Measurements from ENCODE around the gene STX17.
"Not testable (repeated sequence)": the region's sequence is repeated elsewhere in the genome, so short reads cannot be mapped to it uniquely, and the experiment has no call there.

STX17 gene

GRCh38 chr9:99967457-99967856 is 61.0 kb downstream of the STX17 start:
- Histone ChIP-seq H3K9ac (ENCODE audit: low read depth, low read length) (no peak overlapping the region), H3K4me1 (ENCODE audit: insufficient read depth, low read length) (peaks cover 6% of the 10 kb centered on the region; the same call in 1 of the 2 replicates), H3K9me3 (ENCODE audit: control insufficient read depth, insufficient read depth, low read length) (no peaks in the 10 kb centered on the region), H3K36me3 (ENCODE audit: insufficient read depth, low read length) (0 out of 2 replicates have a peak, but pooled peaks cover 2% of the 10 kb centered on the region)

GRCh38 chr9:99970481-99970880 is 64.0 kb downstream of the STX17 start:
- H3K4me1 ChIP-seq (ENCODE audit: insufficient read depth, low read length) = peaks cover 6% of the 10 kb centered on the region; the same call in 1 of the 2 replicates
- H3K9me3 ChIP-seq (ENCODE audit: control insufficient read depth, insufficient read depth, low read length) = no peaks in the 10 kb centered on the region
- H3K36me3 ChIP-seq (ENCODE audit: insufficient read depth, low read length) = 0 out of 2 replicates have a peak, but pooled peaks cover 2% of the 10 kb centered on the region
- no peak overlapping the region for H3K9ac ChIP-seq (ENCODE audit: low read depth, low read length)

GRCh38 chr9:99971410-99971809 is 65.0 kb downstream of the STX17 start:
- no peak overlapping the region for H3K9ac ChIP-seq (ENCODE audit: low read depth, low read length)
- 0 out of 2 replicates have a peak, but pooled peaks cover 2% of the 10 kb centered on the region for H3K36me3 ChIP-seq (ENCODE audit: insufficient read depth, low read length)
- H3K9me3 ChIP-seq (ENCODE audit: control insufficient read depth, insufficient read depth, low read length) = no peaks in the 10 kb centered on the region

GRCh38 chr9:99973455-99973854 is 67.0 kb downstream of the STX17 start:
- Histone ChIP-seq H3K36me3 (ENCODE audit: insufficient read depth, low read length) (0 out of 2 replicates have a peak, but pooled peaks cover 2% of the 10 kb centered on the region), H3K4me1 (ENCODE audit: insufficient read depth, low read length) (no peaks in the 10 kb centered on the region)

More at GRCh38 chr9:99971410-99971809, 65.0 kb downstream of the STX17 start:
- peaks cover 5% of the 10 kb centered on the region; the same call in 1 of the 2 replicates for H3K4me1 ChIP-seq (ENCODE audit: insufficient read depth, low read length)

GRCh38 chr9:99977033-99977792 is 70.8 kb downstream of the STX17 start:
- Histone ChIP-seq H3K36me3 (ENCODE audit: insufficient read depth, low read length) (no peaks in the 10 kb centered on the region), H3K9me3 (ENCODE audit: control insufficient read depth, insufficient read depth, low read length) (no peaks in the 10 kb centered on the region), H3K4me1 (ENCODE audit: insufficient read depth, low read length) (no peaks in the 10 kb centered on the region), H3K9ac (ENCODE audit: low read depth, low read length) (no peak overlapping the region)

More at GRCh38 chr9:99973455-99973854, 67.0 kb downstream of the STX17 start:
- Histone ChIP-seq H3K9me3 (ENCODE audit: control insufficient read depth, insufficient read depth, low read length) (no peaks in the 10 kb centered on the region), H3K9ac (ENCODE audit: low read depth, low read length) (no peak overlapping the region)

GRCh38 chr9:99978221-99978620 is 71.8 kb downstream of the STX17 start:
- Histone ChIP-seq H3K4me1 (ENCODE audit: insufficient read depth, low read length) (no peaks in the 10 kb centered on the region), H3K36me3 (ENCODE audit: insufficient read depth, low read length) (no peaks in the 10 kb centered on the region), H3K9me3 (ENCODE audit: control insufficient read depth, insufficient read depth, low read length) (no peaks in the 10 kb centered on the region), H3K9ac (ENCODE audit: low read depth, low read length) (no peak overlapping the region)

- Histone ChIP-seq H3K4me1 (ENCODE audit: insufficient read depth, low read length) (no peaks in the 10 kb centered on the region), H3K9ac (ENCODE audit: low read depth, low read length) (no peak overlapping the region), H3K36me3 (ENCODE audit: insufficient read depth, low read length) (no peaks in the 10 kb centered on the region), H3K9me3 (ENCODE audit: control insufficient read depth, insufficient read depth, low read length) (no peaks in the 10 kb centered on the region)
Measured at GRCh38 chr9:99980598-99980997, 74.1 kb downstream of the STX17 start.

- H3K9me3 ChIP-seq (ENCODE audit: control insufficient read depth, insufficient read depth, low read length) = peaks cover 8% of the 10 kb centered on the region
- H3K36me3 ChIP-seq (ENCODE audit: insufficient read depth, low read length) = no peaks in the 10 kb centered on the region
- no peak overlapping the region for H3K9ac ChIP-seq (ENCODE audit: low read depth, low read length)
- no peaks in the 10 kb centered on the region for H3K4me1 ChIP-seq (ENCODE audit: insufficient read depth, low read length)
Measured at GRCh38 chr9:99986642-99987041, 80.2 kb downstream of the STX17 start.

- not testable (repeated sequence) for H3K36me3 ChIP-seq (ENCODE audit: insufficient read depth, low read length); H3K9me3 ChIP-seq (ENCODE audit: control insufficient read depth, insufficient read depth, low read length); H3K4me1 ChIP-seq (ENCODE audit: insufficient read depth, low read length); H3K9ac ChIP-seq (ENCODE audit: low read depth, low read length)
Measured at GRCh38 chr9:99990508-99990907, 84.1 kb downstream of the STX17 start.

GRCh38 chr9:99998266-99998665 is 91.8 kb downstream of the STX17 start:
- Histone ChIP-seq H3K9me3 (ENCODE audit: control insufficient read depth, insufficient read depth, low read length) (no peaks in the 10 kb centered on the region; the same call in 1 of the 2 replicates), H3K4me1 (ENCODE audit: insufficient read depth, low read length) (no peaks in the 10 kb centered on the region), H3K9ac (ENCODE audit: low read depth, low read length) (no peak overlapping the region), H3K36me3 (ENCODE audit: insufficient read depth, low read length) (no peaks in the 10 kb centered on the region)

- peaks cover 2% of the 10 kb centered on the region; the same call in 1 of the 2 replicates for H3K9me3 ChIP-seq (ENCODE audit: control insufficient read depth, insufficient read depth, low read length)
- H3K4me1 ChIP-seq (ENCODE audit: insufficient read depth, low read length) = no peaks in the 10 kb centered on the region
- H3K36me3 ChIP-seq (ENCODE audit: insufficient read depth, low read length) = no peaks in the 10 kb centered on the region
- no peak overlapping the region for H3K9ac ChIP-seq (ENCODE audit: low read depth, low read length)
Measured at GRCh38 chr9:99998866-99999265, 92.4 kb downstream of the STX17 start.

- Histone ChIP-seq H3K36me3 (ENCODE audit: insufficient read depth, low read length) (no peaks in the 10 kb centered on the region), H3K9ac (ENCODE audit: low read depth, low read length) (no peak overlapping the region), H3K9me3 (ENCODE audit: control insufficient read depth, insufficient read depth, low read length) (peaks cover 2% of the 10 kb centered on the region; the same call in 1 of the 2 replicates), H3K4me1 (ENCODE audit: insufficient read depth, low read length) (no peaks in the 10 kb centered on the region)
Measured at GRCh38 chr9:99999797-100000196, 93.3 kb downstream of the STX17 start.

- Histone ChIP-seq H3K9ac (ENCODE audit: low read depth, low read length) (no peak overlapping the region), H3K4me1 (ENCODE audit: insufficient read depth, low read length) (no peaks in the 10 kb centered on the region), H3K9me3 (ENCODE audit: control insufficient read depth, insufficient read depth, low read length) (no peaks in the 10 kb centered on the region; the same call in 1 of the 2 replicates), H3K36me3 (ENCODE audit: insufficient read depth, low read length) (no peaks in the 10 kb centered on the region)
Measured at GRCh38 chr9:100011062-100011681, 104.7 kb downstream of the STX17 start.

- H3K4me1 ChIP-seq (ENCODE audit: insufficient read depth, low read length) = no peaks in the 10 kb centered on the region
- no peaks in the 10 kb centered on the region for H3K36me3 ChIP-seq (ENCODE audit: insufficient read depth, low read length)
- no peak overlapping the region for H3K9ac ChIP-seq (ENCODE audit: low read depth, low read length)
- H3K9me3 ChIP-seq (ENCODE audit: control insufficient read depth, insufficient read depth, low read length) = no peaks in the 10 kb centered on the region; the same call in 1 of the 2 replicates
Measured at GRCh38 chr9:100012279-100012678, 105.8 kb downstream of the STX17 start.

- Histone ChIP-seq H3K36me3 (ENCODE audit: insufficient read depth, low read length) (no peaks in the 10 kb centered on the region), H3K9me3 (ENCODE audit: control insufficient read depth, insufficient read depth, low read length) (no peaks in the 10 kb centered on the region; the same call in 1 of the 2 replicates), H3K9ac (ENCODE audit: low read depth, low read length) (no peak overlapping the region), H3K4me1 (ENCODE audit: insufficient read depth, low read length) (no peaks in the 10 kb centered on the region)
Measured at GRCh38 chr9:100013573-100013972, 107.1 kb downstream of the STX17 start.
